ENCODE results near the gene IRX1. TPM values are rescaled to one million over a fixed set of nuclear protein-coding genes. Genes with fewer than 3 reads are reported as not detected.

IRX1 gene
- total and polyA plus RNA-seq, 12 donors = 0.07 TPM; not detected in 11

GRCh38 chr5:3642231-3642630 is 46.6 kb downstream of the IRX1 start:
- Histone ChIP-seq H3K27ac (no peak overlapping the region), H3K36me3 (replicated peaks in 1 of 2) (no peaks in the 10 kb centered on the region), H3K4me1 (replicated peaks in 1 of 2) (no peaks in the 10 kb centered on the region), H3K4me3 (no peak overlapping the region), H3K27me3 (no peaks in the 10 kb centered on the region), H3K9me3 (replicated peaks in 1 of 3) (no peaks in the 10 kb centered on the region)
- TF ChIP-seq POLR2A (IDR thresholded peaks at IDR 0.05) = no peak
- no peak for TF ChIP-seq CTCF (IDR thresholded peaks at IDR 0.05)
- DNase-seq = no peak
- WGBS, 4 donors = 37 to 75% (median 71%) methylated on average over 3 of the region's 3 CpGs
- intact Hi-C loops (cut with DNase I) = no loop called here

GRCh38 chr5:3650320-3650719 is 54.7 kb downstream of the IRX1 start:
- Histone ChIP-seq H3K27ac (no peak overlapping the region), H3K9me3 (replicated peaks in 1 of 3) (no peaks in the 10 kb centered on the region), H3K36me3 (replicated peaks in 1 of 2) (no peaks in the 10 kb centered on the region), H3K4me1 (replicated peaks in 1 of 2) (no peaks in the 10 kb centered on the region), H3K27me3 (no peaks in the 10 kb centered on the region), H3K4me3 (no peak overlapping the region)
- no peak for DNase-seq
- TF ChIP-seq POLR2A (IDR thresholded peaks at IDR 0.05) = no peak
- WGBS, 4 donors = 65 to 79% (median 68%) methylated on average over 2 of the region's 2 CpGs
- intact Hi-C loops (cut with DNase I) = no loop called here

DNA sequence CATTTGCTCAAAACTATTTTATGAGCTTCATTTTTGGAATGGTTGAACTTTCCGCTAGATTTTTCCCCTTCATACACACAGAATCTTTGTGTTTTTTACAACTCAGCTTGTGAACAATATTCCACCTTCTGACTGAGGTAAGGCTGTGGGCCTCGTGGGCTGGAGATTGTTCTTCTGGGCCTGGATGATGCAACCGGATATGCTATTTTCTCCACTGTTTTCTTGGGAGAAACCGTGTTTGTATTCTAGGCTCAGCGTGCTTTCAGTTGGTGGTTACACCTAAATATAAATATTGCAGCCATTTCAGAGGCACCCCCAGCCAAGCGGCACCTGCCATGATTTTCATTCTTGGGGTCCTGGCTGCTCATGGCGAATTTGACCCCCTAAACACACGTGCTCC is 55.2 kb downstream of the IRX1 start:
- WGBS, 4 donors = 75 to 88% (median 82%) methylated on average over 8 of the region's 8 CpGs
- Histone ChIP-seq H3K4me1 (replicated peaks in 1 of 2) (no peaks in the 10 kb centered on the region), H3K27me3 (no peaks in the 10 kb centered on the region), H3K36me3 (replicated peaks in 1 of 2) (no peaks in the 10 kb centered on the region), H3K9me3 (replicated peaks in 1 of 3) (no peaks in the 10 kb centered on the region), H3K4me3 (no peak overlapping the region), H3K27ac (no peak overlapping the region)
- TF ChIP-seq POLR2A (IDR thresholded peaks at IDR 0.05) = no peak
- TF ChIP-seq CTCF (IDR thresholded peaks at IDR 0.05) = no peak
- no peak for DNase-seq
- intact Hi-C loops (cut with DNase I) = no loop called here
